ENCODE measurements around the gene SIAH3.

DNA sequence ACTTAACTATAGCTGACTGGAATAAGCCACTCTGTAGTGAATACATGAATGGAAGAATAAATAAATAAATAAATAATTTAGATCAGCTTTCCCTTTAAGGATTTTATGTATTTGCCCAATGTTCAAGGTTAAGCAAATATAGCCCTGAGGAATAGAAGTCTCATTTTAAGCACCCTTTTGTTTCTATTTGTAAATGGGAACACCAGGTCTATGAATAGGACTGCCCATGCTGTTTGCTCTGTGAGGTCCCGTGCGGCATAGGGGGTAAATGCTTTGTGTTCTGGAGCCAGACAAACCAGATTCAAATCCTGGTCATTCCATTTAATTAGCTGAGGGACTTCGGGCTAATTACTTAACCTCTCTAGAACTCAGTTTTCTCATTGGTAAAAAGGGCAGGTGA is 120.1 kb downstream of the SIAH3 start:
- TF ChIP-seq CTCF (IDR thresholded peaks at IDR 0.05; ENCODE audit: low read depth, low read length, poor library complexity, severe bottlenecking) (no peak), EZH2phosphoT487 (IDR thresholded peaks at IDR 0.05; ENCODE audit: borderline replicate concordance, low read length) (no peak)
